Neuronal stem cell (in vitro differentiated cells): ENCODE data around the gene ACTRT3. TPM values are rescaled to one million over a fixed set of nuclear protein-coding genes. Genes with fewer than 3 reads are reported as not detected.

Experiments
- small RNA-seq: library from polyadenylated mRNA; stranded (forward); fragments of <200 nt; extraction: miRNeasy Mini kit (QIAGEN cat#:217004); gene quantifications from one replicate; pipeline ENCODE3, GENCODE V24; 2013; ENCODE audit not compliant: insufficient read depth

The ACTRT3 gene

Small RNA genes lying within 50 kb of the gene (small RNA-seq; reads per million reads assigned to genes)
- not detected for gene RNU6-637P
